Measurements from ENCODE around the gene WRAP53. TPM values are rescaled to one million over a fixed set of nuclear protein-coding genes. Genes with fewer than 3 reads are reported as not detected.
A peak's percentile ranks its signal among the peaks of the same experiment; 100 is the strongest.

Gene WRAP53
- total RNA-seq, 1 experiment from 2014 or later: 15.2 TPM

GRCh38 chr17:7652388-7653356 is 35.6 kb upstream of the WRAP53 start:
- Histone ChIP-seq H3K4me3 (ENCODE audit: low read depth, low read length) (no peak overlapping the region), H3K36me3 (ENCODE audit: control insufficient read depth, insufficient read depth, low read length) (no peaks in the 10 kb centered on the region), H3K27me3 (replicated peaks; ENCODE audit: control insufficient read depth, insufficient read depth, low read length) (no peaks in the 10 kb centered on the region), H3K9me3 (no peaks in the 10 kb centered on the region), H3K4me1 (no peaks in the 10 kb centered on the region)
- no peak for DNase-seq
- Mint-ChIP-seq H3K4me3 (ENCODE audit: unreplicated experiment) (peak overlapping the region; percentile 17), H3K27me3 (ENCODE audit: insufficient read depth, unreplicated experiment) (peaks cover 9% of the 10 kb centered on the region), H3K36me3 (ENCODE audit: insufficient read depth, unreplicated experiment) (no peaks in the 10 kb centered on the region), H3K27ac (ENCODE audit: unreplicated experiment) (no peak overlapping the region), H3K9me3 (ENCODE audit: unreplicated experiment) (no peaks in the 10 kb centered on the region), H3K4me1 (ENCODE audit: low read depth, unreplicated experiment) (peaks cover 10% of the 10 kb centered on the region)
- CTCF ChIA-PET: no interaction called here
- POLR2A ChIA-PET: no interaction called here
- no peak for TF ChIP-seq CTCF (IDR thresholded peaks at IDR 0.05; ENCODE audit: insufficient read depth in 1 of 2, low read depth in 1 of 2, low read length in 1 of 2, severe bottlenecking in 1 of 2, unreplicated experiment in 1 of 2)
- BruUV-seq (replicated peaks): no TSS peak
- intact Hi-C loops (cut with micrococcal nuclease; ENCODE audit: unreplicated experiment): no loop called here

- Histone ChIP-seq H3K36me3 (ENCODE audit: control insufficient read depth, insufficient read depth, low read length) (no peaks in the 10 kb centered on the region), H3K4me1 (no peaks in the 10 kb centered on the region), H3K27me3 (replicated peaks; ENCODE audit: control insufficient read depth, insufficient read depth, low read length) (no peaks in the 10 kb centered on the region), H3K9me3 (no peaks in the 10 kb centered on the region), H3K4me3 (ENCODE audit: low read depth, low read length) (no peak overlapping the region)
- Mint-ChIP-seq H3K9me3 (ENCODE audit: unreplicated experiment) (no peaks in the 10 kb centered on the region), H3K27me3 (ENCODE audit: insufficient read depth, unreplicated experiment) (peaks cover 9% of the 10 kb centered on the region), H3K36me3 (ENCODE audit: insufficient read depth, unreplicated experiment) (no peaks in the 10 kb centered on the region), H3K4me3 (ENCODE audit: unreplicated experiment) (no peak overlapping the region), H3K4me1 (ENCODE audit: low read depth, unreplicated experiment) (peaks cover 8% of the 10 kb centered on the region), H3K27ac (ENCODE audit: unreplicated experiment) (no peak overlapping the region)
- no peak for TF ChIP-seq CTCF (IDR thresholded peaks at IDR 0.05; ENCODE audit: insufficient read depth in 1 of 2, low read depth in 1 of 2, low read length in 1 of 2, severe bottlenecking in 1 of 2, unreplicated experiment in 1 of 2)
- CTCF ChIA-PET: no interaction called here
- no peak for DNase-seq
- intact Hi-C loops (cut with micrococcal nuclease; ENCODE audit: unreplicated experiment): no loop called here
- POLR2A ChIA-PET: no interaction called here
- BruUV-seq (replicated peaks): no TSS peak
Observed at GRCh38 chr17:7654832-7655540, 33.3 kb upstream of the WRAP53 start.

GRCh38 chr17:7655541-7655840 is 32.8 kb upstream of the WRAP53 start:
- POLR2A ChIA-PET: no interaction called here
- no peak overlapping the region for H3K27ac Mint-ChIP-seq (ENCODE audit: unreplicated experiment)

More at GRCh38 chr17:7655541-7655840, 32.8 kb upstream of the WRAP53 start:
- H3K36me3 Mint-ChIP-seq (ENCODE audit: insufficient read depth, unreplicated experiment): no peaks in the 10 kb centered on the region
- H3K9me3 ChIP-seq: no peaks in the 10 kb centered on the region
- no peak overlapping the region for H3K4me3 Mint-ChIP-seq (ENCODE audit: unreplicated experiment)
- no peak for DNase-seq
- TF ChIP-seq CTCF (IDR thresholded peaks at IDR 0.05; ENCODE audit: insufficient read depth in 1 of 2, low read depth in 1 of 2, low read length in 1 of 2, severe bottlenecking in 1 of 2, unreplicated experiment in 1 of 2): no peak
- peaks cover 3% of the 10 kb centered on the region for H3K4me1 Mint-ChIP-seq (ENCODE audit: low read depth, unreplicated experiment)
- H3K9me3 Mint-ChIP-seq (ENCODE audit: unreplicated experiment): no peaks in the 10 kb centered on the region
- no peaks in the 10 kb centered on the region for H3K4me1 ChIP-seq
- H3K36me3 ChIP-seq (ENCODE audit: control insufficient read depth, insufficient read depth, low read length): no peaks in the 10 kb centered on the region
- peaks cover 7% of the 10 kb centered on the region for H3K27me3 Mint-ChIP-seq (ENCODE audit: insufficient read depth, unreplicated experiment)
- intact Hi-C loops (cut with micrococcal nuclease; ENCODE audit: unreplicated experiment): no loop called here
- H3K4me3 ChIP-seq (ENCODE audit: low read depth, low read length): no peak overlapping the region
- CTCF ChIA-PET: no interaction called here
- no TSS peak for BruUV-seq (replicated peaks)
- no peaks in the 10 kb centered on the region for H3K27me3 ChIP-seq (replicated peaks; ENCODE audit: control insufficient read depth, insufficient read depth, low read length)

Measured in Caco-2 (cell line).